HG03342 (cell line): ENCODE results near the gene SPC25.
A peak's percentile ranks its signal among the peaks of the same experiment; 100 is the strongest.
"Not testable (repeated sequence)": the region's sequence is repeated elsewhere in the genome, so short reads cannot be mapped to it uniquely, and the experiment has no call there.

Source experiments
- ATAC-seq: cut with Tn5 transposase; IDR thresholded peaks from one replicate; pipeline ENCODE4 v1.9.1; 2021; ENCODE audit warnings: mild to moderate bottlenecking, moderate library complexity; ENCODE audit not compliant: unreplicated experiment

SPC25 gene

DNA sequence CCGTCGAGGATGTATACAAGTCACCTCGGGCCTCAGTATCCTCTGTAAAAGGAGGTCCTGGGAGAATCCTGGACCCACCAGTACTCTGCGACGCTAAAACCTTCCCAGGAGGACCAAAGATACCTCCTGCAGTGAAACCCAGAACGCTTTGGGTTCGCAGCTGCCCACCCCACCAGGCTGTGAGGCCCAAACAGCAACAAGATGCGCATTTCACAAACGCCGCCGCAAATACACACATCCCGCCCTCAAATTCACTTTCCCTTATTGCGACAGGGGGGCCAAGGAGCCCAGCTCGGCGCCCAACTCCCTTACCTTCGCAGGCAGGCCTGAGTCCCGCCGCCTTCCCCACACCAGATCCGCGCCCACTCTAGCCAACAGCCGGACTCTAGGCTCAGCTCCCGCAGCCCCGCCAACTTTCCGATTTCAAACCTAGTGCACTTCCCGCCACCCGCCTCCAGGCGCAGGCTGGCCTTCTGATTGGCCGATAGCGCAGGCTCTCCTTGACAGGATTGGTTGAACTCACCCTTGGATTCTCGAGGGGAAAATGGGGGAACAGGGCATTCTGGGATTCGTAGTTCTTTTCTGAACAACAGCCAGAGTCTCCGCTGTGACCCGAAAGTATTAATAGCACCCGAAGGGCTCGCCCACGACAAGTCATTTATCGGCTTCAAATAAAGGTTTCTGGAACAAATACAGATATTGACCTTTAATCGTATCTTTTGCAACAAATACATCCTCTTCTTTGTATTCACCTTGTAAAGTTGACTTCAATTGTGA is at the start of gene SPC25:
Gene SPC25 (minus strand): TSS at position 425 of the 777 bp plus-strand sequence. CDS start 911 bp downstream, outside the sequence.
- peak; percentile 100 for ATAC-seq

DNA sequence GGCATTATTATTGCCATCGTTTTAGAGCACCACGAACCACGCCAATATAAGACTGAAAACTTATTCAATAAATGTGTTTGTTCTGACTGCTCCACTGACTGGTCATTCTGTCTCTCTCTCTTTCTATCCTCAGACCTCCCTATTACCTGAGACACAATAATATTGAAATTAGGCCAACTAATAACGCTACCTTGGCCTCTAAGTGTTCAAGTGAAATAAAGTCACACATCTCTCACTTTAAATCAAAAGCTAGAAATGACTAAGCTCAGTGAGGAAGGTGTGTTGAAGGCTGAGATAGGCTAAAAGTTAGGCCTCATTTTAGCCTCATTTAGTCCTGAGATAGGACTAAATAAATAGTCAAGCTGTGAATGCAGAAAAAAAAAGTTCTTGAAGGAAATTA is 49.7 kb upstream of the SPC25 start:
- ATAC-seq = no peak

DNA sequence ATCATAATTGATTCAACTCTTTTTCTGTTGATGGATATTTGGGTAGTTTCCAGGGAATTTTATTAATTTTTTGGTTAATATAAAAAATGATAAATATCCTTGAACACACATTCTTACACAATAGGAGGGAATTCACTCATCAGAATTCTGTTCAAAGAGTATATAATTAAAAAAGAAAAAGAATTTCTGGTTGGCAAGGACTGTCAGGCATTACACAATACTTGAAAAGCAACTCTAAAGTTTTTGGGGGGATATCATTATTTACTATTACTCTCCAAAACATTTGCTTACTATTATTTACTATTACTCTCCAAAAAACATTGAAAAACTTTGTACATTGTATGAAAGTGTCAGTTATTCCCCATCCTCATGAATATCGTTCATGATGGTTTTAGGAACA is 48.8 kb upstream of the SPC25 start:
- no peak for ATAC-seq

GRCh38 chr2:168935810-168936581 is 45.8 kb upstream of the SPC25 start:
- ATAC-seq = no peak

DNA sequence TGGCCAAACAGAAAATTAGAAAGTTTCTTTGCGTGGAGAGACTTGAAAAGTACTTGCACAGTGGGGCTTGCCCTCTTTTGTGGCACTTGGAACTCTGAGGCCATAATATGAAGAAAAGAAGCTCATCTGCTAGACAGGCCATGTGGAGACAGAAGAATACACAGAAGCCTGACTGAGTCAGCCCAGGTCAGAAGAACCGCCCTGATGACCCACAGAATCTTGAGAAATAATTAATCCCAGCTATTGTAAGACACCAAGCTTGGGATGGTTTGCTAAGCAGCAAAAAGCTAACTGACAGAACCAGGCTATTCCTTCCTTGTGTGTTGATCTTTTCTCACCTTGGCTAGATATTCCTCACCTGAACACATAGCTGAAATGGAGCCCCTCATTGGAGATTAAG is 44.6 kb upstream of the SPC25 start:
- ATAC-seq = no peak

GRCh38 chr2:168932174-168932573 is 41.9 kb upstream of the SPC25 start:
- ATAC-seq = not testable (repeated sequence)

DNA sequence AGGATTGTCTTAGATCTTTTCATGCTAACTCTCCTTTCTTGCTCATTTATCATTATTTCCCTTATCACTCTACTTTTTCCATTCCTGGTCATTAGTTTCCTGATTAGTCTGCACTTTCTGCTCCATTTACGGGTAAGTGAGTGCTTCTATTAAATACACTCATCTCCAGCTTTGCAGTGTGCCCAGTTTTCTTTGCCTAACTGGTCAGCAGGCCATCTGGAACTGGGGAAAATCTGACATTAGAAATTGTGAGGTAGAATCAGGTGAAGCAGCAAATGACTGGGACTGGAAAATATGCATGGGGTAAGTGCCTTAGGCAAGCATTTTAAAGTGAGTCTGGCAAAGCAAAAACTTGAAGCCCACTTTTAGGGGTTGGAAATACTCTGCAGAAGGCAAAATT is 40.0 kb upstream of the SPC25 start:
- ATAC-seq = no peak

GRCh38 chr2:168929031-168929430 is 38.8 kb upstream of the SPC25 start:
- no peak for ATAC-seq

DNA sequence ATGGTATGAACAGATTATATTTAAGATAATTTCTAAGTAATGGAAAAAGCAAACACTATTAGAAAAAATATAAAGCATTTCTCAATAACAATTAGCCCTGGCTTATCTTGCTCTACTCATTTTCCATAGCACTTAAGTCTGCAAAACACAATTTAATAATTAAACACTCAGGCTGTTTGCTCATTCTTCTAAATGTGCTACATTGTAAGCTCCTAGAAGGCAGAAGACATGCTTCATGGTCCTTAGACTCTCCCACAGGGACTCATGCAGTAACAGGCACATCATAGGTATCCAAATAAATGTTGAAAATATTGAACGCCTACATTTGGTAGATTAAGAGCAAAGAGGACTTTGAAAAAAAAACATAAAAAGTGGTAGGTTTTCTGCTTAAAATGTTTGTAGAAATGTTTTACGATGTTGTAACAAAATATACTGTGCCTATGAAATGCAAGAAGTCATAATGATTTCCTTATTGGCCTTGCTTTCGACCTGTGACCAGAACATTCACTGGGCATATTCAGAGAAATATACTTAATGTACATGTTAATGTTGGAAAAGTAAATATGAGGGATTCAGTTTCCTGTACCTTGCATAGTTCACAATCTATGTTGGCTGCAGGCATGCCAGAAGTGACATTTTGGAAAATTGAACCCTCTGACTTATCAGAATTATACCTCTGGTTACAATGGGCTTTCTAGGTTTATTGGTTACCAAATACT is 38.0 kb upstream of the SPC25 start:
- no peak for ATAC-seq

- no peak for ATAC-seq
Measured at GRCh38 chr2:168926621-168927386, 36.6 kb upstream of the SPC25 start.

GRCh38 chr2:168920504-168921157 is 30.4 kb upstream of the SPC25 start:
- ATAC-seq = no peak

DNA sequence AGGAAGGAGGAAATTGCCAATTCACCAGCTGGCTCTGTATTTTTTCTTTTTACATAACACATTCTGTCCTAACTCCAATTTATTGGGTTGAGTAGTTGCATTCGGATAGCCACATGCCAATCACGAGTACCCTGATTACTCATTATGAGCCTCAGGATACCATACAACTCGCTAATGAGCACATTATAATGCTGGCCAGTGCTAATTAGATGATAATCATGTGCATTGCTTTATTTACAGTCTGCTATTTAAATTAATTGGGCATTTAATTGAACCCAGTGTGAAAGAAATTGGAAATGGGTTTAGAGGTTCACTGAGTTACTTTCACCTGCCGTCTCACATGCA is 26.1 kb upstream of the SPC25 start:
- no peak for ATAC-seq

DNA sequence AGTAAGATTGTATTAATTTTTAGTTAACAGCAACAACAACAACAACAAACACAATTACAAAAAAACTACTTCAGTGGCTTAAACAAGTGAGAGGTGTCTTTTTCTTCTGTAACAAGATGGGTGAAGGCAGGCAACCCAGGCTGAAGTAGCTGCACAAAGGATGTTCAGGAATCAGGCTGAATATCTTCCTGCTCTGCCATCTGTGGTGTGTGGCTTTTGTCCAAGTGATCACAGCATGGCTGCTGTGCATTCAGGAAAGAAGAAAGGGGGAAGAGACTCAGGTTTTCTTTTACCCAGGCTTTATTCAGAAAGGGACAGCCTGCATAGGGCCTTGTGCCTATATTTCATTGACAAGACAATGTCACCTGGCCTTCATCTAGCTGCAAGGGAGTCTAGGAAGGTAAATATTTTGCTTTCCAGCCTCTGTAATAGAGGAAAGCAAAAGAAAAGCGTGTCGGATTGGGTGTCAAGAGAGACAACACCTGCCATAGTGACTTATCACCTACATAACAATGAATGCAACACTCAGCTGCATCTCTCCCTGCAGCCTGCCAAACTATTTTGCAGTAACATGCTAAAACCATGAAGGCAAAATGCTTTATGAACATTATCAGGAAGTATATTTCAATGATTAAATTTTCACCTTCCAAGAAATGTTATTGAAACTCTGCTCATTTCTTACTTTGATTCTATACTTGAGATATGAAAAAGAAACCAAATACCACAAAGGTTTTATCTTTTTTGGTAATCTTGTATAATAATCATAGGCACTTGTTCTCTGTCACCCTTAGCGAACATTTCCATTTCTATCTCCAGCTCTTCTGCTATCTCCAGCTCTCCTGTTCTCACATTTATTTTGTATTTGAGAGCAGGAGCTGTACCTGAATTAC is 25.5 kb upstream of the SPC25 start:
- no peak for ATAC-seq

DNA sequence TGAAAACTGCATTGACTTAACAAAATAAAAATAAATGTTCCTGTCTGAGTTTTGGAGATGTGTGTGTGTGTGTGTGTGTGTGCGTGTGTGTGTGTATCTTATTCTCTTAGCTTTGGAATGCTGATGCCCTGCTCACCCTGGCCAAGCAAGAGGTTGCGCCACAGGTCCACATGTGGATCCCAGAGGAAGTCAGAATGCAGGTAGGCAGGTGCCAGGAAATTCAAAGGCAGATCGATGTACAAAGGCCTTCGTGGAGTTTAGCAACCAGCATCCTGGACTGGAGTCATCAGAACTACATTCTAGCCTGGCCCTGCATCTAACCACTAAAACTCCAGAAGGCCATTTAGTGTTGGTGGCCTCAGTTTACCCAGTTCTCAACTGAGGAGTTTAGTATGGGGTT is 23.3 kb upstream of the SPC25 start:
- ATAC-seq = no peak

DNA sequence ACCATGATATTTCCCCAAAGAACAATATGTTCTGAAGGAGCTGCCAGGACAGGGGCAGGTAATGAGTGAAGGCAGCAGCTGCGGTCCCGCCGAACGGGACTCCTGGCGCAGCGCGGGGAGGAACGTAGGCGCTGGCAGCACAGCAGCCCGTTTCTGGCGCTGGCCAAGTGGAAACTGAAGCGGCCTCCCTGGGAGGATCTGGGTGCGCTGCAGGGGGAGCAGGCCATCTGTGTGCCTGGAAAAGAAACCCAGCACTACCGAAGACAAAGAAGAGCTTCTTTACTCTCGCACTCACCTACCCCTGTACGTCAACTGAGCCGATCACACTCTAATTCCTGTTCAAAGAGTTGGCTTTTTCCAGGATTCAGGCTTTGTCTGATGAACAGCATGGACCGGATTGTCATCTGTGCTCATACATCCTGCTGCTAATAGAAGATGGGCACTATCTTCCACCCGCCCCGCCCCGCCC is 22.7 kb upstream of the SPC25 start:
- ATAC-seq = no peak

GRCh38 chr2:168912466-168912865 is 22.2 kb upstream of the SPC25 start:
- ATAC-seq = no peak

DNA sequence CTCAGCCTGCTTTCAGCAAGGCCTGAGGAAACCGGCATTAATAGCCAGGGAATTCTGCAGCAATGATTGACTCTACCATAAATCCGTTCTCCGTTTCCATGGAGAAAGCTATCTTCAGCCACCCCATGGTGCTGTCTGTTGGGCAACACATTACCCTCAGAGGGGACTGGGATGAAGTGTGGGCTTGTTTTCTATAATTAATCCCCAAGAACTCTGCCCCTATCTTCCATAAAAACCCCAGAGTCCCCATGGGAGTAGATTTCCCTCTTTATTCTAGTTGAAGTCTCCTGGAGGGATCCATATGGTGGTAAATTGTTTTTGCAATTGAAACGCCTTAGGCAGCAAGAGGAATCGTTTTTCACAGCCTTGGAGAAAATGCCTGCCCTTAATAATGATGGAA is 20.1 kb upstream of the SPC25 start:
- no peak for ATAC-seq

DNA sequence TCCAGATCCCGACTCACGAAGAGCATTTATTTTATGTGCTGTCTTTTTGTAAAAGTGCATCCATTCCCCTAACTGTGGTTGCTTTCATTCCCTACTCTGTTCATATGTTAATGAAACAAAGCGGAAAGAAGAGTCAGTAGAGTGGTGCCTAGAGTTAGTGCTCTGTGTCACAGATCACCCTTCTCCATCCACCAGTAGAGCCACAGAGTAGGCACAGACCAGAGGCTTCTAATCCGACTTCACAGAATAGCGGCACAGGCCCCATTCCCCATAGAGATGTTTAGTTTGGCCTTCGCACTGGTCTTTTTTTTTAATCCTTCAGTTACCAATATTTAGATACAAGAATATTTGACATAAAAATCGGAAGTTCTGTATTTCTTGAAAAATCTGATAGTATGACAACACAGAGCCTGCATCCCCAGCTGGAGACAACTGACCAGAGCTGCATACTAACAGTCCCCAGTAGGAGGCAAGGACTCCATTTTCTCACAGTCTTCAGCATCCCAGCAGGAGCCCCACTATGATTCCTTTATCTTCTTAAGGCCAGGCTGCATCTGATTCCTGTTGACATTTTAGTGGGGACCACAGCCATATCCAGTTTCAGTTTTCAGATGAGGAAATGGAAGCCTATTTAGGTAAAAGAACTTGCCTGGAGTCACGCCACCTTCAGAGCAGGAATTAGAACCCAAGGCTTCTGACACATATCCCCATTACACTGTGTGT is 17.9 kb upstream of the SPC25 start:
- ATAC-seq = no peak

GRCh38 chr2:168904358-168904757 is 14.1 kb upstream of the SPC25 start:
- ATAC-seq = no peak
